Calu3 (cell line): ENCODE results near the gene TMEM30A. TPM values are rescaled to one million over a fixed set of nuclear protein-coding genes. Genes with fewer than 3 reads are reported as not detected.

Source experiments
- BruUV-seq: library from RNA; stranded (reverse); fragments of 400-500 nt; replicated peaks from 2 replicates; lab custom pipeline; 2021; lab: Mats Ljungman, UMichigan
- CTCF ChIA-PET: fragments of 300-600 bp; sonication (Branson Sonifier 250); formaldehyde crosslinking; loops from one replicate; lab custom pipeline; 2022; ENCODE audit warnings: antibody characterized with exemption; lab: Charles Lee
- DNase-seq: peaks from one replicate; pipeline ENCODE4 v3.0.0; 2022
- H3K27ac Mint-ChIP-seq: one replicate; pipeline ENCODE4 v1.8.0; 2022; ENCODE audit warnings: mixed read lengths; ENCODE audit not compliant: unreplicated experiment
- H3K27me3 Mint-ChIP-seq: one replicate; pipeline ENCODE4 v1.8.0; 2022; ENCODE audit warnings: mixed read lengths; ENCODE audit not compliant: unreplicated experiment
- H3K36me3 Mint-ChIP-seq: one replicate; pipeline ENCODE4 v1.8.0; 2022; ENCODE audit warnings: mild to moderate bottlenecking, moderate library complexity, mixed read lengths; ENCODE audit not compliant: insufficient read depth, unreplicated experiment
- H3K4me1 Mint-ChIP-seq: one replicate; pipeline ENCODE4 v1.8.0; 2022; ENCODE audit warnings: mild to moderate bottlenecking, low read depth, mixed read lengths; ENCODE audit not compliant: unreplicated experiment
- H3K4me3 Mint-ChIP-seq: one replicate; pipeline ENCODE4 v1.8.0; 2022; ENCODE audit warnings: mild to moderate bottlenecking, low read depth, moderate library complexity, mixed read lengths; ENCODE audit not compliant: unreplicated experiment
- H3K9me3 Mint-ChIP-seq: one replicate; pipeline ENCODE4 v1.8.0; 2022; ENCODE audit warnings: low read depth, mixed read lengths; ENCODE audit not compliant: unreplicated experiment
- intact Hi-C: fragments of 100-400 bp; cut with micrococcal nuclease; formaldehyde crosslinking; loops from one replicate; pipeline ENCODE4 v1.10.0; 2022; ENCODE audit not compliant: unreplicated experiment
- total RNA-seq: library from RNA; stranded (reverse); gene quantifications from 2 replicates; pipeline ENCODE4 v1.2.3, GENCODE V29; 2022
- TF ChIP-seq, protein P1 (sequence below): fragments of 200-600 bp; IDR thresholded peaks from one replicate; pipeline ENCODE4 v1.8.0; 2022; ENCODE audit warnings: antibody characterized with exemption; ENCODE audit not compliant: unreplicated experiment

TMEM30A gene
- total RNA-seq, 1 experiment from 2014 or later, result 141 TPM

DNA sequence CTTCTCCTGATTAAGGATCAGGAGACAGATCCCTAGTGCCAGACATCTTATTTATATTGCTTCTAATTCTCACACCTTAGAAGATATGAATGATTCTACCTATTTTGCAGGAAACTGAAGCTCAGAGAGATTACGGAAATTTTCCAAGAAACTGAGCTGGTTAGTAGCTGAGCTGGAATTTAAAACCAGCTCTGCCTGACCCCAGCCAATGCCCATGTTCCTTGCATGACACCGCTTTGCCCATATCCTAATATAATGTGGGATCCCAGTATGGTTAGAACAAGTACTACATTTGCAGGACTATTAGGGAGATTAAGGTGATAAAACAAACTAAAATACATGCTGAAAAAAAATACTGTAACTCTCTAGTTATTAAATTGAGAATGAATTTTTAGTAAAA, 1.9 kb downstream of the TMEM30A start:
- H3K27ac Mint-ChIP-seq, result no peak overlapping the region
- intact Hi-C loops, result no loop called here
- H3K36me3 Mint-ChIP-seq, result peaks cover 4% of the 10 kb centered on the region
- no peak for DNase-seq
- no peaks in the 10 kb centered on the region for H3K9me3 Mint-ChIP-seq
- BruUV-seq, result no TSS peak
- no peaks in the 10 kb centered on the region for H3K27me3 Mint-ChIP-seq
- H3K4me3 Mint-ChIP-seq, result no peak overlapping the region
- H3K4me1 Mint-ChIP-seq, result peaks cover 26% of the 10 kb centered on the region
- TF ChIP-seq, protein P1, sequence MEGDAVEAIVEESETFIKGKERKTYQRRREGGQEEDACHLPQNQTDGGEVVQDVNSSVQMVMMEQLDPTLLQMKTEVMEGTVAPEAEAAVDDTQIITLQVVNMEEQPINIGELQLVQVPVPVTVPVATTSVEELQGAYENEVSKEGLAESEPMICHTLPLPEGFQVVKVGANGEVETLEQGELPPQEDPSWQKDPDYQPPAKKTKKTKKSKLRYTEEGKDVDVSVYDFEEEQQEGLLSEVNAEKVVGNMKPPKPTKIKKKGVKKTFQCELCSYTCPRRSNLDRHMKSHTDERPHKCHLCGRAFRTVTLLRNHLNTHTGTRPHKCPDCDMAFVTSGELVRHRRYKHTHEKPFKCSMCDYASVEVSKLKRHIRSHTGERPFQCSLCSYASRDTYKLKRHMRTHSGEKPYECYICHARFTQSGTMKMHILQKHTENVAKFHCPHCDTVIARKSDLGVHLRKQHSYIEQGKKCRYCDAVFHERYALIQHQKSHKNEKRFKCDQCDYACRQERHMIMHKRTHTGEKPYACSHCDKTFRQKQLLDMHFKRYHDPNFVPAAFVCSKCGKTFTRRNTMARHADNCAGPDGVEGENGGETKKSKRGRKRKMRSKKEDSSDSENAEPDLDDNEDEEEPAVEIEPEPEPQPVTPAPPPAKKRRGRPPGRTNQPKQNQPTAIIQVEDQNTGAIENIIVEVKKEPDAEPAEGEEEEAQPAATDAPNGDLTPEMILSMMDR, result no peak
- CTCF ChIA-PET, result no interaction called here

DNA sequence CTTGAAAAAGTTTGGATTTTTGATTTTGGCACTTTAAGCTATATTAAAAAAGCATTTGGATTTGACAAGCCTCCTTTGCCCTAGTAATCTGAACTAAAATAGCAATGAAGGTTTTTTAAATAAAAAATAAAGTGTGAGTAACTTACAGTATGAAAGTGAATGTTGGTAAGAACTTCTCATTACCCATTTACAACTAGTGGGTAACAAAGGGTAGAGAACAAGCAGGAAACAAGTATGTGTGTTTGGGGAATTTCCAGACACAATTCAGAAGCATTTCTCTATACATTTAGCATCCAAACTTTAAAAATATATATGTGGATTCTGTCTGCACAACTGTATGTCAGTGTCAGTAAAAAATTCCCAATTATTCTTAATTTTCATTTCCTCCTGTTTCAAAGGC, 2.9 kb downstream of the TMEM30A start:
- Mint-ChIP-seq H3K27me3 (no peaks in the 10 kb centered on the region), H3K36me3 (peaks cover 4% of the 10 kb centered on the region), H3K4me3 (no peak overlapping the region), H3K4me1 (peaks cover 22% of the 10 kb centered on the region), H3K9me3 (no peaks in the 10 kb centered on the region), H3K27ac (no peak overlapping the region)
- DNase-seq, result no peak
- intact Hi-C loops, result no loop called here
- no TSS peak for BruUV-seq
- CTCF ChIA-PET, result no interaction called here
- TF ChIP-seq, protein P1, result no peak

DNA sequence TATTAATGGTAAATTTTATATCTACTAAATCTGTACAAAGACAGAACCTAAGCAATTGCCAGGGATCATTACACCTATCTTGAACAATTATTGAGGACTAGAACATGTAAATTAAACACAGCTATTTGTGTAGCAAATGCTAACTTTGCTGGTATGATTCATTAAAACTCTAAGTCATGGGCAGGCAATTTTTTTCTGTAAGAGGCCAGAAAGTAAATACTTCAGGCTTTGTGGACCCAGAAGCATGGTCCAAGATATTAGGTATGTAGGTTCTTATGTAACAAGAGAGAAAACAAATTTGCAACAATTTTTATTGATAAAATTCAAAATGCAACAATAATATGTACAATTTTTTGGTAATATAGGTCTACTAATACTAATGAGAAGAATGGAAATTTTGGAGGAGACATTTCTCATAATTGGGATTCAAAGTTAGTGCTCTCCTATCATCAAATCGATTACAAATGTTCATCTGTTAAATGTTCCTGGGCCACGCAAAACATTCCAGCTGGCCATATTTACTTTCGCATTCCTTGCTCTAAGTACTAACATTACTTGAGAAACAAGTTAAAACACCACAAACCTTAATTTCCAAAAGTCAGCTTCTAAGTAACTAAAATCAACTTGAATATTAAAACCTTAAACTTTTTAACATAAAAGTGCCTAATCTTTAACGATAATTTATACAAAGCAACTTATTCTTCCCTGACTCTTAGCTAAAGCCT, 4.3 kb downstream of the TMEM30A start:
- BruUV-seq, result no TSS peak
- peak overlapping the region; percentile 18 for H3K4me3 Mint-ChIP-seq
- peak overlapping the region; percentile 34 for H3K27ac Mint-ChIP-seq
- H3K36me3 Mint-ChIP-seq, result peaks cover 4% of the 10 kb centered on the region
- H3K4me1 Mint-ChIP-seq, result peaks cover 29% of the 10 kb centered on the region
- TF ChIP-seq, protein P1, result no peak
- intact Hi-C loops, result no loop called here
- CTCF ChIA-PET, result no interaction called here
- no peaks in the 10 kb centered on the region for H3K27me3 Mint-ChIP-seq
- DNase-seq, result no peak
- no peaks in the 10 kb centered on the region for H3K9me3 Mint-ChIP-seq

DNA sequence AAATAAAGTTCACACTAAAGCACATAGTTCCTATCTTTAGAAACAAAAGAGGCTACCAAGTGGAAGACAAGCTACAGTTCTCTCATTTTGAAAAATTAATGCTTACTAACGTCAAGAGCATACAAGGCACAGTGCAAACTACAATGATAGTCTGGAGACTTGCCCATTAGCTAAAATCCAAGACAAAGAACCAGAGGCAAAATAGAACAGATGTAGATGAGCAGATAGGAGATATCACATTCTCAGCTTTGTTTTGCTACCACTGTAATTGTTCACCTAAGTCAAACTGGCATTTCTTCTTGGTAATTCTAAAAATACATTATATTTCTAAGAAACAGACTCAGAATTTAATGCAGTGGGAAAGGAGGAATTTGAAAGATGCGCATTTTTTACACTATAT, 5.2 kb downstream of the TMEM30A start:
- TF ChIP-seq, protein P1, result no peak
- Mint-ChIP-seq H3K27me3 (no peaks in the 10 kb centered on the region), H3K36me3 (peaks cover 4% of the 10 kb centered on the region), H3K27ac (no peak overlapping the region), H3K4me3 (no peak overlapping the region), H3K4me1 (peaks cover 38% of the 10 kb centered on the region), H3K9me3 (no peaks in the 10 kb centered on the region)
- no TSS peak for BruUV-seq
- CTCF ChIA-PET, result interaction anchor here (0.6 kb wide), 1 partner anchor 394 kb away, joined by 6 read pairs; no protein-coding TSS in a partner anchor
- intact Hi-C loops, result no loop called here
- no peak for DNase-seq
